Body of pancreas (tissue), 4 donors: ENCODE data around the gene SMIM14. TPM values are rescaled to one million over a fixed set of nuclear protein-coding genes. Genes with fewer than 3 reads are reported as not detected.
"Not testable (repeated sequence)": the region's sequence is repeated elsewhere in the genome, so short reads cannot be mapped to it uniquely, and the experiment has no call there.

Source experiments
- ATAC-seq: fragments of 150-250 bp; one replicate; pipeline ENCODE4 v1.9.1; 2016
- DNase-seq, 4 donors: peaks; one replicate each; pipeline ENCODE4 v3.0.0-alpha.2; 2019
- H3K27ac ChIP-seq, 4 donors: fragments of 200-600 bp; sonication (generic); 1 replicate in 3 of 4; 2 replicates in 1 of 4; pipeline versions ENCODE4 v1.5.1 to v1.6.1; 2016 to 2019; ENCODE audit warnings: mild to moderate bottlenecking in 1 of 4, mixed read lengths in 1 of 4, moderate library complexity in 1 of 4
- H3K27me3 ChIP-seq, 2 donors: fragments of 200-600 bp; sonication (generic); one replicate each; pipeline ENCODE4 v1.6.0; 2016; ENCODE audit warnings: mild to moderate bottlenecking in 1 of 2
- H3K36me3 ChIP-seq, 2 donors: fragments of 200-600 bp; sonication (generic); replicated peaks in 1 of 2; 2 replicates each; pipeline ENCODE4 v1.5.1; 2016; ENCODE audit warnings: low read depth in 2 of 2; ENCODE audit not compliant: insufficient read depth in 1 of 2
- H3K4me1 ChIP-seq: fragments of 200-600 bp; sonication (generic); one replicate; pipeline ENCODE4 v1.6.0; 2016
- H3K4me3 ChIP-seq, 2 donors: fragments of 200-600 bp; sonication (generic); 1 replicate in 1 of 2; 2 replicates in 1 of 2; pipeline ENCODE4 v1.5.1; 2016 to 2019
- H3K9me3 ChIP-seq, 3 donors: fragments of 200-600 bp; sonication (generic); 1 replicate in 2 of 3; 2 replicates in 1 of 3; pipeline ENCODE4 v1.5.1; 2016
- POLR2A ChIP-seq, 3 donors: fragments of 450-650 bp; IDR thresholded peaks; one replicate each; pipeline ENCODE4 v1.6.1; 2016; ENCODE audit warnings: antibody characterized with exemption in 3 of 3, mild to moderate bottlenecking in 2 of 3
- WGBS, 2 donors: methylation state at CpG; one replicate each; pipeline ENCODE4 v1.1.5; 2017; 5-methylcytosine and 5-hydroxymethylcytosine counted together
- intact Hi-C: fragments of 100-400 bp; cut with DNase I; formaldehyde crosslinking; loops from one replicate; pipeline ENCODE4 v1.15.1; 2023
- total RNA-seq, 2 donors: library from RNA; depleted of rRNA; stranded (reverse); fragments of >200 nt; gene quantifications; one replicate each; pipeline ENCODE4 v1.1.0, GENCODE V29; 2016
- TF ChIP-seq, protein P1 (sequence below), 7 experiments: fragments of 450-650 bp in 4 of 7; fragments of 200-600 bp in 3 of 7; sonication (generic) in 3 of 7; IDR thresholded peaks; one replicate each; pipeline ENCODE4 v1.5.1; 2016 to 2019; ENCODE audit warnings: antibody characterized with exemption in 7 of 7

Gene SMIM14
- total RNA-seq, 2 donors from 2014 or later, result 24.4 to 26.2 TPM

DNA sequence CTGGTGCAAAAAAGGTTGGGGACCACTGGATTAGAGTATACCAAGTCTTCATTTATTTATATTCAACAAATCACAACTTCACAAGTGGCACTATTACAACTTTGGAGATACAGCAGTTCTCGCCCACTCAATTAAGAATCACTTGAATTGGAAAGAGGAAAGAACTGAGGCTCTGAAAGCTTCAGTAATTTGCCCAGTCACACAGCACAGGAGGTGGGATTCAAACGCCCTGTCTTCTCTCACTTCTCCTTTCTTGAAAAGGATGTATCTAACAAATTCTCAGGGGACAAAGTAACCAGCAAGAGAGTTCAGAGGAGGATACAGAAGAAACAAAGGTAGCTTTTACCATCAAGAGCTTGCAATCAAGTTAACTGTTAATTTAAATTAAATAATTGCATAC lies 12.4 kb downstream of the SMIM14 start:
- ATAC-seq, result no peak
- Histone ChIP-seq H3K27me3 (no peaks in the 10 kb centered on the region), H3K27ac (no peak overlapping the region), H3K9me3 (no peaks in the 10 kb centered on the region), H3K4me3 (no peak overlapping the region), H3K4me1 (peaks cover 50% of the 10 kb centered on the region), H3K36me3 (no peaks in the 10 kb centered on the region)
- intact Hi-C loops, result no loop called here
- TF ChIP-seq POLR2A (IDR thresholded peaks at IDR 0.05), result no peak
- TF ChIP-seq, protein P1, sequence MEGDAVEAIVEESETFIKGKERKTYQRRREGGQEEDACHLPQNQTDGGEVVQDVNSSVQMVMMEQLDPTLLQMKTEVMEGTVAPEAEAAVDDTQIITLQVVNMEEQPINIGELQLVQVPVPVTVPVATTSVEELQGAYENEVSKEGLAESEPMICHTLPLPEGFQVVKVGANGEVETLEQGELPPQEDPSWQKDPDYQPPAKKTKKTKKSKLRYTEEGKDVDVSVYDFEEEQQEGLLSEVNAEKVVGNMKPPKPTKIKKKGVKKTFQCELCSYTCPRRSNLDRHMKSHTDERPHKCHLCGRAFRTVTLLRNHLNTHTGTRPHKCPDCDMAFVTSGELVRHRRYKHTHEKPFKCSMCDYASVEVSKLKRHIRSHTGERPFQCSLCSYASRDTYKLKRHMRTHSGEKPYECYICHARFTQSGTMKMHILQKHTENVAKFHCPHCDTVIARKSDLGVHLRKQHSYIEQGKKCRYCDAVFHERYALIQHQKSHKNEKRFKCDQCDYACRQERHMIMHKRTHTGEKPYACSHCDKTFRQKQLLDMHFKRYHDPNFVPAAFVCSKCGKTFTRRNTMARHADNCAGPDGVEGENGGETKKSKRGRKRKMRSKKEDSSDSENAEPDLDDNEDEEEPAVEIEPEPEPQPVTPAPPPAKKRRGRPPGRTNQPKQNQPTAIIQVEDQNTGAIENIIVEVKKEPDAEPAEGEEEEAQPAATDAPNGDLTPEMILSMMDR (IDR thresholded peaks at IDR 0.05), result no peak
- DNase-seq, result no peak
- WGBS, 2 donors, result 72 to 94% methylated on average over 2 of the region's 2 CpGs

DNA sequence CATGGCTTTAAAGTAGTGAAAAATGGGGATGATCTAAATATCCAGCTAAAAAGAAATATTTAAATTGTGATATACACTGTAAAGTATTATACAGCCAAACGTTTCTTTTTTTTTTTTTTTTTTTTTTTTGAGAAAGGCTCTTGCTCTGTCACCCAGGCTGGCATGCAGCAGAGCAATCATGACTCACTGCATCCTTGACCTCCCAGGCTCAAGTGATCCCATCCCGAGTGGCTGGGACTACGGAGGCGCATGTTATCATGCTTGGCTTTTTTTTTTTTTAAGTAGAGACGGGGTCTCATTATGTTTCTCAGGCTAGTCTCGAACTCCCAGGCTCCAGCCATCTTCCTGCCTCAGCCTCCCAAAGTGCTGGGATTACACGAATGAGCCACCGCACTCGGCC lies 17.1 kb downstream of the SMIM14 start:
- DNase-seq, result peak; percentile 54 to 68 (median 57)
- Histone ChIP-seq H3K27ac (peak overlapping the region in 3 of 4 donors; percentile 51 to 83 (median 72)), H3K36me3 (no peaks in the 10 kb centered on the region), H3K9me3 (no peaks in the 10 kb centered on the region), H3K4me3 (no peak overlapping the region), H3K4me1 (peaks cover 47% of the 10 kb centered on the region), H3K27me3 (no peaks in the 10 kb centered on the region)
- peak; percentile 69 for ATAC-seq
- WGBS, 2 donors, result 49 to 53% methylated on average over 9 of the region's 9 CpGs
- intact Hi-C loops, result no loop called here
- TF ChIP-seq, protein P1 (IDR thresholded peaks at IDR 0.05), result no peak
- no peak for TF ChIP-seq POLR2A (IDR thresholded peaks at IDR 0.05)

DNA sequence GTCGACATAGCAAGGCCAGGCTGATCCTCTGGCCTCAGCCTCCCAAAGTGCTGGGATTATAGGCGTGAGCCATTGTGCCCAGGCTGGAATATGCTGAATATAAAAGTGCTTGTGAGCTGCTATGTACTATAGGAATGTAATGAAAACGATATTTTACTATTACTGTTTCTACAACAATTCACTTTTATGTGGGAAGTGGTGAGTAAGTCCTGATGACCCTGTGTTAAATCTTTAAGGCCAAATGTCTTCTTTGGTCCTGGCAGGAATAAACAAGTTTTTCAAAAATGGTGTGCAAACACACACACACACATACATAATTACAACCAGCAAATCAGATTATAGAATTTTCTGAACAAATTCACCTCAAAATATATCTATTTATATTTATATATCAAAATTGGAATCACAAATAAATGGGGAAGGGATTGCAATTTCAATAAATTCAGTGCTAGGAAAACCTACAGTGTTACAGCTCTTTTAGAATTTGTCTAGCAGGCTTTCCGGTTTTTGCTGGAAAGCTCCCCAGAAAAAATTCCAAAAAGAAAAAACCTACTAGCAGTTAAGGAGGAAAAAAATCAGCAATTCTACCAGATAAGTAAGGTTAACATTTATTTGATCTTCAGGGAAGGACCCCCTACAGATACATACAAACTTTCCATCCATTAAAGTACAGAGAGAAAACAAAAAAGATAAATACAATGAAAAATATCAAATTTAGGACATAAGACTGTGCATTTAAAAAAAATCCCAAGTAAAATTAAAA lies 17.9 kb downstream of the SMIM14 start:
- no peaks in the 10 kb centered on the region for H3K27me3 ChIP-seq
- TF ChIP-seq, protein P1 (IDR thresholded peaks at IDR 0.05), result no peak
- TF ChIP-seq POLR2A (IDR thresholded peaks at IDR 0.05), result no peak
- peaks cover 48% of the 10 kb centered on the region for H3K4me1 ChIP-seq
- intact Hi-C loops, result no loop called here
- WGBS, 2 donors, result 70 to 74% methylated on average over 4 of the region's 4 CpGs
- H3K36me3 ChIP-seq, result no peaks in the 10 kb centered on the region
- DNase-seq (no peak), ATAC-seq (no peak)
- H3K9me3 ChIP-seq, result no peaks in the 10 kb centered on the region
- no peak overlapping the region for H3K4me3 ChIP-seq
- H3K27ac ChIP-seq, result peak overlapping the region in 2 of 4 donors; percentile 72 to 83

DNA sequence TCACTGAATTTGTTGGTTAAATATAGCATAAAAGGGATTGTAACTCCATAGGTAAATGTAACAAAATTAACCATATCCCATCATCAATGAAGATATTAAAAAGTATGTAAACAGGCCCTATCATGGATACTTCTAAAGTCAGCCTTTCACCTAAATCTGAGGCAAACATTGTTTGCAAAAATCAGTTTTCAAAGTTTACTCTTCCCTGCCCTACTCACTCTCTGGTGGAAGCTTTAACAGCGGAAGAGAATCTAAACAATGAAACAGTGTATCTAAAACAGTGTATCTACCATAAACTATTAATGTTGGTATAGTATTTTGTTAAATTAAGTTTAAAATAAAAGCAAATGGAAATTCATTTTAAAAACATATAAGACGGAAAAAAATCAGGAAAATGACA lies 21.1 kb downstream of the SMIM14 start:
- H3K4me1 ChIP-seq, result peaks cover 34% of the 10 kb centered on the region
- no peak overlapping the region for H3K4me3 ChIP-seq
- TF ChIP-seq, protein P1 (IDR thresholded peaks at IDR 0.05), result no peak
- TF ChIP-seq POLR2A (IDR thresholded peaks at IDR 0.05), result no peak
- H3K27me3 ChIP-seq, result no peaks in the 10 kb centered on the region
- WGBS, 2 donors, result 89 to 90% methylated on average over 2 of the region's 2 CpGs
- no peaks in the 10 kb centered on the region for H3K36me3 ChIP-seq
- no peak overlapping the region for H3K27ac ChIP-seq
- DNase-seq (no peak), ATAC-seq (no peak)
- intact Hi-C loops, result no loop called here
- H3K9me3 ChIP-seq, result no peaks in the 10 kb centered on the region

DNA sequence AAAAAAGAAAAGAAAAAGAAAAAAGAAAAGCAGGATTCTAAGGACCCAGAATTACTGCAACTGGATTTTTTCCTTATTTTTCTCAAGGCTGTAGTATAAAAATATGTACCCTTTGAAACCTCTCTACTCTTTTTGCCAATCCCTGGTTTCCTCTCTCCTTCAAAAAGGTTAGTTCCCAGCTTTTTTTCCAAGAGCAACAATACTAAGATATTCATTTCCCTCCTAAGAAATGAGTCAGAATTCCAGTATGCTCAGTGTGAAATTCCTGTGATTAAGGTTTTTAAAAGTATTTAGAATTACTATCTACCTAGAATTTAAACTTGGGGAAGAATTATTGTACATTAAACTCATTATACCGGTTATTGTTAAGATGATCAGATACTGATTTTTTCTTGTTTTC lies 22.0 kb downstream of the SMIM14 start:
- H3K27me3 ChIP-seq, result no peaks in the 10 kb centered on the region
- H3K4me1 ChIP-seq, result peaks cover 25% of the 10 kb centered on the region
- H3K36me3 ChIP-seq, result no peaks in the 10 kb centered on the region
- 61 to 71% methylated on average over 1 of the region's 1 CpG for WGBS, 2 donors
- intact Hi-C loops, result no loop called here
- DNase-seq (no peak), ATAC-seq (no peak)
- TF ChIP-seq, protein P1 (IDR thresholded peaks at IDR 0.05), result no peak
- no peak for TF ChIP-seq POLR2A (IDR thresholded peaks at IDR 0.05)
- H3K4me3 ChIP-seq, result no peak overlapping the region
- peak overlapping the region in 1 of 4 donors; percentile 19 for H3K27ac ChIP-seq
- H3K9me3 ChIP-seq, result no peaks in the 10 kb centered on the region

DNA sequence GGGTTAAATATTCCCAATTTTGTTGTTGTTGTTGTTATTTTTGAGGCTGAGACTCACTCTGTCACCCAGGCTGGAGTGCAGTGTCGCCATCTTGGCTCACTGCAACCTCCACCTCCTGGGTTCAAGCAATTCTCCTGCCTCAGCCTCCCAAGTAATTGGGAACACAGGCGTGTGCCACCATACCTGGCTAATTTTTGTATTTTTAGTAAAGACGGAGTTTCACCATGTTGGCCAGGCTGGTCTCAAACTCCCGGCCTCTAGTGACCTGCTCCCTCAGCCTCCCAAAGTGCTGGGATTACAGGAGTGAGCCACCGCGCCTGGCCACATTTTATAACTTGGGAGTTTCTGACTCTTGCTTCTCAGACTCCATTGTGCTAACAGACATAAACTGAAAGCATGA lies 22.6 kb downstream of the SMIM14 start:
- not testable (repeated sequence) for ATAC-seq
- H3K27ac ChIP-seq, result peak overlapping the region in 1 of 4 donors; percentile 19

More for the DNA sequence above, 22.6 kb downstream of the SMIM14 start:
- H3K36me3 ChIP-seq, DNase-seq, H3K9me3 ChIP-seq, intact Hi-C loops, H3K4me3 ChIP-seq, H3K27me3 ChIP-seq: not testable (repeated sequence)
- WGBS, 2 donors, result 85 to 100% methylated on average over 6 of the region's 6 CpGs
- H3K4me1 ChIP-seq, result peaks cover 20% of the 10 kb centered on the region
